NCI-H128 (cell line): ENCODE results near the gene MTF2.

Experiments
- DNase-seq: peaks from one replicate; lab custom pipeline; 2025; ENCODE audit not compliant: unreplicated experiment; lab: John Stamatoyannopoulos, UW

MTF2 gene

GRCh38 chr1:93179886-93180722 lies 101.0 kb downstream of the MTF2 start, which contains the start of gene TMED5:
Gene TMED5 (minus strand): TSS chr1:93180413. CDS start chr1:93180242, 171 bp downstream.
- peak; percentile 97 for DNase-seq

DNA sequence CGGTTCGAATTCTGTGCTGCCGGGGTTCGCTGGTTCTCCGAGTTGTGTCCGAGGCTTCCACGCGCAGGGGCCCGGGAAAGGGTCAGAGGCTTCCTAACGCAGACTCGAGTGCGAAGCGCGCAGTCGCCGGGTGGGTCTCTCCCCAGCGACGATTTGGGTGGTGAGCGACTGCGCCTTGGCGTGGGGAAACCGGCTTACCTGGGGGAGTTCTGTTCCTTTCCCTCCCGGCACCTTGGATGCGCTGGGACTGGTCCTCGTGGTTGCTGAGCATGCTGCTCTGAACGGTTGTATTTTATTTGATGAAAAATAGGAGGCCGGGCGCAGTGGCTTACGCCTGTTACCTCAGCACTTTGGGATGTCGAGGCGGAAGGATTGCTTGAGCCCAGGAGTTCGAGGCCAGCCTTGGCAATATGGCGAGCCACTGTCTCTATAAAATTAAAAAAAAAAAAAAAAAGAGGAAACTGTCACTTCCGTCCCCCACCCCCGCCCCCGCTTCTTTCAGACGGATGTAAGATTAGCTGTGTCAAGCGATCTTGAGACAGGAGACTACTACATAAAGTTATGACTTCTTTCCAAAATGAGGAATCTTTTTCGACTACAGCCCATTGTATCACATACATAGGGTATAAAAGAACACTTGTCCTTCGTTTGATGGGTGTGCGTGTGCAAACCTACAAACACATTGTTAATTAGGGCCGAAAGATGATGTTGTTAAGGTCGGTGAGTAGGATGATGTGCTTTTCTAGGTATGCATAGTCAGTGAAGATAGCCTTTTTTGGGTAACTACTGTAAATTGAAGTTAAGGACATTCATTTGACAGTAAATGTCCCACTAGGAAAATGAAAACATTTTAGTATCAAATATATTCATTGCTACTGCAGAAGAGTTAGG lies 101.9 kb downstream of the MTF2 start, which contains the start of gene CCDC18:
TSS of gene CCDC18 (plus strand) at position 2 of the 891 bp plus-strand sequence. CDS start 2,638 bp downstream, outside the sequence.
- DNase-seq, result no peak

DNA sequence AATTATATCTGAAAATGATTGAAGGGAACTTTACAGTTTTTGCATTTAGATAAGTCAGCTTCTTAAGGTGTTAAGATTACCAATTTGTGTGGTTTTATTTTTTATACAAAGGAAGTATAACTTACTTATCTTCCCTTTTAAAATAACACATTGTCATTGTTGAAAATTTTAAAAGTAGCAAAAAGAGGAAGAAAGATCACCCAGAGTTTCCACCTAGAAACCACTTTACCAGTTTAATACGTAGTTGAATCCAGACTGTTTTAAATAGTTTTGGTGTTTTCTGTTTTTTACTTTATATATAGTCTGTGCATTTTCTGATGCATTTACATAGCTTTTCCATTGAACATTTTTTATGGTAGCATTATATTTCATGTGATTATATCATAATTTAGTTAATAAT lies 107.6 kb downstream of the MTF2 start:
- DNase-seq, result no peak
